C4-2B (cell line): Measurements from ENCODE around the gene SUPT5H.

Source experiments
- CTCF ChIP-seq: fragments of 450-650 bp; conservative IDR thresholded peaks from 2 replicates; pipeline ENCODE4 v1.5.1; 2017; ENCODE audit warnings: mild to moderate bottlenecking
- ZFX ChIP-seq: fragments of 450-650 bp; IDR thresholded peaks from 2 replicates; pipeline ENCODE4 v1.6.1; 2017

GRCh38 chr19:39494661-39495060 lies 49.3 kb downstream of the SUPT5H start:
- TF ChIP-seq CTCF (no peak), ZFX (no peak)
